Heart left ventricle (tissue), 13 donors: Measurements from ENCODE around the gene PPHLN1.

Source experiments
- CTCF ChIP-seq, 12 donors: fragments of 200-600 bp; sonication (generic) in 4 of 12; IDR thresholded peaks; one replicate each; pipeline versions ENCODE4 v1.5.0 to v1.8.0; 2018 to 2022; ENCODE audit warnings: antibody characterized with exemption in 12 of 12, mild to moderate bottlenecking in 5 of 12
- POLR2A ChIP-seq, 2 donors: fragments of 450-650 bp; IDR thresholded peaks; one replicate each; pipeline ENCODE4 v1.6.1; 2017; ENCODE audit warnings: antibody characterized with exemption in 2 of 2, mild to moderate bottlenecking in 2 of 2, moderate library complexity in 2 of 2
- donor health status: ischemic (EF 13 %, LVEDD 7.1; RV severe dilation, severe dysfunction).
- donor health status: DM: no; HTN: yes; CAD: no.
- donor health status: DM: no; HTN: no; CAD: no.
- donor health status: ischemic (EF 25% LVEDD 6.9; RV normal size, moderate dysfunction).
- donor health status: ischemic (EF 25% LVEDD 5.7; RV mildly dilated, moderate dysfunction).
- donor health status: ischemic (EF 35%, LVEDD 5.7; RV mildly dilated, moderate dysfunction).
- donor health status: nonischemic (EF 11% LVEDD 7.7; RV severe dilation, severe dysfunction).
- donor health status: DM: yes; HTN: yes; CAD: no.
- donor health status: PGD.
- donor health status: ischemic (EF 29% LVEDD 5.4; RV normal size, mild dysfunction).
- donor health status: nonischemic (EF 23%, LVEDD 6.1; RV moderate dilation, normal function).

GRCh38 chr12:42484996-42485395, 159.0 kb downstream of the PPHLN1 start:
- TF ChIP-seq CTCF (IDR thresholded peaks at IDR 0.05) (no peak), POLR2A (IDR thresholded peaks at IDR 0.05) (no peak)
